Fibroblast of peridontal ligament (primary cell): Measurements from ENCODE around the gene RTF2.
"Not testable (repeated sequence)": the region's sequence is repeated elsewhere in the genome, so short reads cannot be mapped to it uniquely, and the experiment has no call there.

Source experiments
- DNase-seq: peaks from one replicate; pipeline ENCODE4 v3.0.0-alpha.2; 2010; ENCODE audit errors: extremely low read depth

RTF2 gene

DNA sequence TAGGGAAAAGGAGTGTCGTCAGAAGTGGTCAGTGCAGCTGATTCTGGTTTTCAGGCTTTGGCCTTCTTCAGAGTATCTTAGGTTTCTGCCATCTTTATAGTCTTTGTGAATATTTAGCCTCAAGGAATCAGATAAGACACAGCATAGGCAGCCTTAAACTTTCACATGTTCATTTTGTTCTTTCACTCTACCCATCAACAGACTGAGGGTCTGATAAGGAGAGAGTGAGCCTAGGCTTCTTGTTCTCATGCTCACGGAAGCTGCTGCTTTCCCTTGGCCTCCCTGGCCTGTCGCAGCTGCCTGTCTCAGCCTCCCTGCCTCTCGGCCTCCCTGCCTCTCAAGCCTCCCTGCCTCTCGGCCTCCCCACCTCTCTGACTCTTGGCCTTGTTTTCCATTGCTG lies 20.1 kb downstream of the RTF2 start:
- no peak for DNase-seq

DNA sequence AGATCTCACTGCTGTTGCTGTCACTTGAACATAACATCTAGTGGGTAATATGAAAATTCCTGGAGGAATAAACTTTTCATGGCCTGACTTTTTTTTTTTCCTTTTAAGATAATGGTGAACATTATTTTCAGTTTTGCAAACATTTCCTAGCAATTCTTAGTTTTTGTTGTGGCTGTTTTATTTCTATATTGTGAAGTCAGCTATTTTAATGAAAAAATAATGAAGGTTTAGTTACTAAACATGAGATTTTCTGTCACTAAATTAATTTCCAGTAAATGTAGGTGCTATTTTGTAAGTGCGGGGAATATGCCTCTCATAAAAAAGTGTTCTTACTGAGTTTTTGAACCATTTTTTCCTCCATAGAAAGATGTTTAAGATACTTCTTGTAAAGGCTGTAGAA lies 32.7 kb downstream of the RTF2 start:
- DNase-seq: no peak

DNA sequence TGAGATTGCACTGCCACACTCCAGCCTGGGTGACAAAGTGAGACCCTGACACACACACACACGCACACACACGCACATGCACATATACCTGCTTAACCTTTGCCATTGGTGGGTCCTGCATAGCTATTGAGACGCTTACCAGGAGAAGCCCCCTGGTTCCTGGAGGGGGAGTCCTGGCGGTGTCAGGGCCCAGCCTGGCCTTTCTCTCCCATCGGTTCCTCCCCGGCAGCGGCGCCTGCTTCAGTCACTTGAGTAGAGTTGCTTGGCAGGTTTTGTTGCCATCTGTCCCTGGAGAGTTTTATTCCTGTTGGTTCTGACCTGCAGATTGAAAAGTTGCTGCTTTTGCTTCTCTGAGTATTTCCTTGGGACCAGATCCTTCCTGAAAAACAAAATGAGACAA lies 35.5 kb downstream of the RTF2 start:
- no peak for DNase-seq

DNA sequence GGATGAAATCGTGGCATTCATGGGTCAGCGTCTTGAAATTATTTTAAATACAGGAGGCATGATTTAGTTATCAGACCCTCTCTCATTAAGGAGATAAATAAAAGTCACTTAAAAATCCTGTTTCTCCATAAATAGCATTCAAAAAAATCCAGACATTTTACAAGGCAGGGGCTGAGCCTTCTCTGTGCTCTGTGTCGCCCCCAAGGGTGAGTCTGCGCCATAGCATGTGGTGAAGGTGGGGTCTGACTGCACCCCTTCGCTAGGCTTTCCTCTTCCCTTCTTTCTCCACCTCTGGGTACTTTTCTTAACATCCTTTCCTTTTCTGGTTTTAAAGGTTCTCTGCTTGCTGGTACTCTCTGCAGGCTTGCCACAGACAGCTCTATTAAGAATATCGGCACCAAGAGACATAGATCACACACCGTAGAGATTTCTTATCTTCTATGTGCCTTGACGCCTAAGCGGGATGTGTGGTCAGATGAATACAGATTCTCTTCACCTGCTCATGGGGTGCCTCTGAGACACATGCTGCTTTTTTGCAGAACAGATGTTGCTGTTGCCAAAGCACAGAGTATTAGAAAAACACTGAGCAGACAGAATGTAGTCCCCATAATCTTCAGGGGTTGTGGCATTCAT lies 36.1 kb downstream of the RTF2 start:
- no peak for DNase-seq

DNA sequence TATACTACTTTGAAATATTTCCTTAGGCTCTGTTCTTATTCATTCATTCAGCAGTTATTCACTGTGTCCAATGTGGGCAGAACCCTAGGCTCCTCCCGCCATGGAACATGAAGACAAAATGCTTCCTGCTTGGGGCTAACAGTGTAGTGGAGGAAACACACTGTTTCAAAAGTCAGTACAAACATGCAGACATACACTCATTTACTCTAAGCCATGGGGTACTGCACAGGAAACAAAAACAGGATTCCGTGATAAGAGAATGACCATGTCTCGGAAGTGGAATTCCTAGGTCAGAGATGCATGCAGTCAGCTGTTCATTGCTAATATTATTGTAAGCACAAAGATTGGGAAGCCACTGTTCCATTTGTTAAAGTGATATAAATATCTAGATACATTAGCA lies 37.7 kb downstream of the RTF2 start:
- DNase-seq: no peak

DNA sequence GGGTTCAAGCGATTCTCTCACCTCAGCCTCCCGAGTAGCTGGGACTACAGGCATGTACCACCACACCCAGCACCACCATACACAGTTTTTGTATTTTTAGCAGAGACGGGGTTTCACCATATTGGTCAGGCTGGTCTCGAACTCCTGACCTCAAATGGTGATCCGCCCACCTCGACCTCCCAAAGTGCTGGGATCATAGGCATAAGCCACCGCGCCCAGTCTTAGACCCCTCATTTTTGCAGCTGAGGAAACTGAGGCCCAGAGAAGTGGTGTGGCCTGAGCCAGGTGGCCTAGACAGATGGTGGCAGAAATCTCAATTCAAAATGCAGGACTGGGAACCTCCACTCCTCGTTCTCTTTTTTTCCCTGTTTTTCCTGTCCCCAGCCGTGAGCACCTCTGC lies 43.5 kb downstream of the RTF2 start:
- no peak for DNase-seq

DNA sequence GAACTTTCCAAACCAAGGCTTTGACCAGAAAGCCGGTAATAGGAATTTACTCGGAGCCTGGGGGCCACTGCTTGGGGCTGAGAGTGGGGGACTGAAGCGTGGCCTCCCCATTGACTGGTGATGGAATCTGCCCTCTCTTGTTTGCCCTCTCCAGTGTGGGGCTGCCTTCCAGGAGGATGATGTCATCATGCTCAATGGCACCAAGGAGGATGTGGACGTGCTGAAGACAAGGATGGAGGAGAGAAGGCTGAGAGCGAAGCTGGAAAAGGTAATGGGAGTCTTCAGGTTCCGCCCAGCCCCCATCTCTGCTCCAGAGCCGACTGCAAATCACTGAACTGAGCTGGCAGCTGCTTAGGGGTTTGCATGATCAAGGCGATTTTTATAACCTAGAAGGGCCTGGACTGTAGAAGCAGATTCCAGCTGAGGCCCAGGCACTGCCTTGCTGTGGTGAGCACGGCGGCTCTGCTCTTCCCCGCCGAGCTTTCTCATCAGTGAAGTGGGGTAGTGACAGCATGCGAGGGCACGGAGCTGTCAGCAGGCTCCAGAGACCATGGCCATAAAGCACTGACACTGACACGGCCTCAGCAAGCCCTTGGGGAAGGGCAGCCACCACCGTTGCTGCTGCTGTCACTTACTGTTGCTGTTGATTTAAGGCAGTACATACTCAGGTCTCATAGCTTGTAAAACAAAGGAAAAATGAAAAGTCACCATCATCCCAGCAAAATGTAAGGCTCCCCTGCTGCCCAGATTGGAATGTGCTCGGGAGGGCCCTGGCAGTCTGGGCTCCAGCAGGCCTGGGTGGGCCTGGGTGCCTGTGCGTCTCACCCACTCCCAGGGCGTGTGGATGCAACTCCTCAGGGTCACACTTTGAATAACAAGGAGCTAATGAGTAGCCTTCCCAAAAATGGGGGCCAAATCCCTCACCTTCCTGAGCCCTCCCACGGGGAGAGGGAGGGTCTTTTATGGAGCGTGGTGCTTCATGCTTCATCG lies 45.0 kb downstream of the RTF2 start:
- DNase-seq: no peak

DNA sequence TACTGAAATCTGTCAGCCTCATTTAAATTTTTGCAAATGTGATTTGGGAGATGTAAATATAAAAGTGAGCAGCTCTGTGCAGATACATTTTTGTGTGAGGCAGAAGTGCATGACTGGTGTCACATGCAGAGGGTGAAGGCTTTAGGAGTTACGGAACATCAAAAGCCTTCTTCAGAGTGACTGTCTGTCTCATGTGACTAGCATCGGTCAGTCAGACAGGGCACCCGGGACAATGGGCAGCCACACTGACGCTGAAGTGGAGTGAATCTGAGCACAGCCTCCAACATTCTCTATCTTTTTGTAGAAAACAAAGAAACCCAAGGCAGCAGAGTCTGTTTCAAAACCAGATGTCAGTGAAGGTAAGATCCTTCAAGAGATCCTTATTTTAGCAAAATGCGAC lies 48.2 kb downstream of the RTF2 start:
- DNase-seq: no peak

DNA sequence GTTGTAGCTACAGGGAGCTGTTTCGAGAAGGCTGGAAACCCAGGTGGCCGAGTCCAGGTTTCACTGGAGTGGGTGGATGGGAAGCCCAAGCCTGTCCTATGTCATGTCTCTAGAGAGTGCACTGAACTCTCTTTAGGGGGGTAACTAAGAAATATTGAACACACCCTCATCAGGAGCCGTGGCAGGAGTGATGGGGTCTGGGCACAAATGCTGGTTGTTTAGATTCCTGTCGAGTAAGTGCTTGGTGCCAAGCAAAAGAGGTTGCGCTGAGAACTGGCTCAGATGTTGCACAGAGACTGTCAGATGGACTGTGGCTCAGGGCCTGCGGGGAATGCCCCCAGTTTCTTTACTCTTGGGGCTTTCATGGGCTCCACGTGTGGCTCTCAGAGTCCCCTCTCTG lies 48.8 kb downstream of the RTF2 start:
- no peak for DNase-seq

DNA sequence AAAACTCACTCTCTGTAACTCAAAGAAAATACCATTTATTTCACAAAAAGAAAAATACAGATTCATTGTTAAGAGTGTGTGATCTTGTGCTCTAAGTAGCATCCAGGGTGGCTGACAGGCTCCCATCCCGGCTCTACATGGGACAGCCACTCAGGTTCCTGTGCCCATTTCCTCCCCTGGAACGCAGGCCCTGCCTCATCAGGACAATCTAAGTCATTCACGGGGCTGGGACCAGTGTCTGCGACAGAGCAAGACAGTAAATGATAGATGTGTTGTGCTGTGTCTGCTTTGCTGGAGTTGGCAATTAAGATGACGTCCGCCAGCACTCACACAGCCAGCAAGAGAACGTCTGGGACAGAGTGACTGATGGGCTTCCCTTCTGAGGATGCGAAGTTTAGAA lies 49.2 kb downstream of the RTF2 start:
- DNase-seq: no peak

DNA sequence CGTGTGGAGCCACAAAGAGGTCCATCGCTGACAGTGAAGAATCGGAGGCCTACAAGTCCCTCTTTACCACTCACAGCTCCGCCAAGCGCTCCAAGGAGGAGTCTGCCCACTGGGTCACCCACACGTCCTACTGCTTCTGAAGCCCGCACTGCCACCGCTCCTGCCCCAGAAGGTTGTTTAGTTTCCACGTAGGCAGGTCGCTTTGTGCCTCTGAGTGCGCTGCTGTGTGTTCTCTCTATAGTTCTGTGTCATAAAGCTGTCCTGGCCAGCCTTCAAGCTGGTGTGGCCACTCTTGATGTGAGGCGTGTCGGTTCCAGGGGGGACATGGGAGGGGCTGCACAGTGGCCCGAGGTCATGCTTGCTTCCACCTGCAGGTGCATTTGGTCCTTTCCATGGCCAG lies 49.7 kb downstream of the RTF2 start:
- no peak for DNase-seq

DNA sequence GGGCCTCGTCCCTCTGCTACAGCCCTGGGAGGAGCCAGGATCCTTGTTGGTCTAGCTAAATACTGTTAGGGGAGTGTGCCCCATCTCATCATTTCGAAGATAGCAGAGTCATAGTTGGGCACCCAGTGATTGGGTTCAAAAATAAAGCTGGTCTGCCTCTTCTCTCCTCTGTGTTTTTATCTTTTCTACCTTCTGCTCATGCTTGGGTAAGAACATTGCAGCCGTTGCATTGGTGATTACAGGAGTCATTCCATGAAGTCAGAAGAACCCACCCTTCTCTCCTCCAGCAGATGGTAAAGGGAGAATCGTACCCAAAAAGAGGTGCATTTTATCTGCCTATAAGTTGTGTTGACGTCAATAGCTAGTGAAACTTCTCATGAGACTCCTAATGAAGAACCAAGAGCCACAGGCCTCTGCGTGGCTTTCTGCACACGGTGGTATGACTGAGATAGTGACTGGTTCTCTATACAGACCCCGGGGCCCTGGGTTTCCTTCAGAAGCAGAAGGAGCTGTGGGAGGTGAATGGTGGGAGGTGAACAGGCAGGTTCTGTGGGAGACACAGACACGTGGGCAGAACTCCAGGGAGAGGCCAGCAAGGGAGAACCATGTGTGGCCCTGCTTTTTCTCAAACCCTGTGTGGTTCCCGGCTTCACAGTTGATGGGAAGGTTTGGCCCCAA lies 50.4 kb downstream of the RTF2 start:
- DNase-seq: no peak

DNA sequence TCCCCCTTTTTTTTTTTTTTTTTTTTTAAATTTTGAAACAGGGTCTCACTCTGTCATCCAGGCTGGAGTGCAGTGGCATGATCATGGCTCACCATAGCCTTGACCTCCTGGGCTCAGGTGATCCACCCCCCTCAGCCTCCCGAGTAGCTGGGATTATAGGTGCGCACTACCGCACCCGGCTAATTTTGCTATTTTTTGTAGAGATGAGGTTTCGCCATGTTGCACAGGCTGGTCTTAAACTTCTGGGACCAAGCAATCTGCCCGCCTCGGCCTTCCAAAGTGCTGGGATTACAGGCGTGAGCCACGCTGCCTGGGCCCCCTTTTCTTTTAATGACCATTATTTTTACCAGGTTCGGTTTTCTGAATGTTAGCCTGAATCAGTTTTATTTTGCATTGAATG lies 51.1 kb downstream of the RTF2 start:
- DNase-seq: no peak

DNA sequence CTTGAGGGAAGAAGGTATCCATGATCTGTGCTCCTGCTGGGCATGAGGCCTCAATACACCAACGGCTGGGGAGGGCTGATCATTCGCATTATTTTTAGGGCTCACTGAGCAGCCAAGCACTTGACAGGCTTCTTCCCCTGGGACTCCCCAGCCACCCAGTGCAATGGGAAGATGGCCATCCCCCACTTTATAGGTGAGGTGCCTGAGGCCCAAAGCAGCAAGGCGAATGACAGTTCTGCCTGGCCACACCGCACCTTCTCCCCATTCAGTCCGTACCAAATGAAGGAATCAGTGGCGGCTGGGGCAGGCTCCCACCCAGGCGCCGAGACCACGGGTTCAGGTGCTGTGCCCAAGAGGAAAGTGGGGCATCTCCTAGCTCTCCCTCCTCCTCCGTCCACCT lies 51.8 kb downstream of the RTF2 start:
- no peak for DNase-seq

DNA sequence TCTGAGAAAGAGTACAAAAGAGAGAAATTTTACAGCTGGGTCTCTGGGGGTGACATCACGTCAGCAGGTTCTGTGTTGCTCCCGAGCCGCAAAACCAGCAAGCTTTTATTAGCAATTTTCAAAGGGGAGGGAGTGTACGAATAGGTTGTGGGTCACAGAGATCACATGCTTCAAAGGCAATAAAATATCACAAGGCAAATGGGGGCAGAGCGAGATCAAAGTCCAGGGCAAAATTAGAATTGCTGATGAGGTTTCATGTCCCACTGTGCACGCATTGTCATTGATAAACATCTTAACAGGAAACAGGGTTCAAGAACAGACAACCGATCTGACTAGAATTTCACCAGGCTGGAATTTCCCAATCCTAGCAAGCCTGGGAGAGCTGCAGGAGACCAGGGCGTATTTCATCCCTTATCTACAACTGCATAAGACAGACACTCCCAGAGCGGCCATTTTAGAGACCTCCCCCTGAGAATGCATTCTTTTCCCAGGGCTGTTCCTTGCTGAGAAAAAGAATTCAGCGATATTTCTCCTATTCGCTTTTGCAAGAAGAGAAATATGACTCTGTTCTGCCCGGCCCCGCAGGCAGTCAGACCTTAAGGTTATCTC lies 52.4 kb downstream of the RTF2 start:
- DNase-seq: not testable (repeated sequence)

DNA sequence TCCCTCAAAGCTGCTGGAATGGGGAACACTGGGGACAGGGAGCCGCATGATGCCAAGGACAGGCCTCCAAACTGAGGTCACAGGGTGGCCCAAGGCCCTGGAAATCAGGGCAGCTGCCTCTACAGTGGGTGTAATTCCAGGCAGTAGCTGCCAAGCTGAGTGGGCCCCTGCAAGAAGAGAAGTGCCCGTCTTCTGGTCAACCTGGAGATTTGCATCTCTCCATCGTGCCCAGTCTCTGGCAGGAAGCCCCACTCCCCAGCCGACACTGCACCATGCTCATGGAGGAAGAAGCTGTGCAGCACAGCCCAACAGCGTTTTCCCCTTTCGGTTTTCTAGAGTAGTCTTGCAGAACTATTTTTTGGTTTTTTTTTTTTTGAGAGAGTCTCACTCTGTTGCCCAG lies 53.9 kb downstream of the RTF2 start:
- no peak for DNase-seq

DNA sequence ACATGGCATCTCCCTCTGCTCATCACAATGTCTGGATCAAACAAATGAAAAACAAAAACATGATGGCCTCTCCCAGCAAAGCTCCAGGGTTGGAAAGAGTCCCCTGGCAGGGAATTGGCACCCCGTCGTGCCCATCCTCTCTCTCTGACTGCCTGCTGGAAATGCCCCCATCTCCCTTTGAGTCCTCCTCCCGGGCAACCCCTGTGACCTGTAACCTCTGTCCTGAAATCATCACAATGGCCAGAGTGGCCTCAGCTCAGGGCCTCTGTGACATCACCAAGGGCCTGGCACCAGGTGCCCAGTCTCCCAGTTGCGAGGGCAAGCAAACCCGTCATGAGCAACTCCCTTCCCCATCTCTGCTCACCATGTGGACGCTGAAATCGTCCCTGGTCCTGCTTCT lies 56.0 kb downstream of the RTF2 start, which contains the start of gene FAM209A:
TSS of gene FAM209A (plus strand) at position 301 of the 400 bp plus-strand sequence. CDS start at position 366, 65 bp downstream.
- not testable (repeated sequence) for DNase-seq

DNA sequence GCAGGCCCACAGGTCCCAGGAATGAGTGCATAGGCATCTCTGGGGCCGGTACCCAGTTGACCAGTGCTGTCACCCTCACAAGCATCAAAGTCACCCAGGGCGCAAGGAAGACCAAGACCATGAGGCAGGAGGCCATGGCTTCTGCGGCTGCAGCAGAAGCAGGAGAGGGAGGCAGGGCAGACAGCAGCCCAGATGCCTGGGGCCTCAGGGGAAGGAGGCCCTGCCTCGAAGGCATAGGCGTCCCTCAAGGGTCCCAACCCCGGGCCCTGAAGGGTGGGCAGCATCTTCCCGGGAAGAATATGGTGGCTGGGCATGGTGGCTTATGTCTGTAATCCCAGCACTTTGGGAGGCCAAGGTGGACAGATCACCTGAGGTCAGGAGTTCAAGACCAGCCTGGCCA lies 59.1 kb downstream of the RTF2 start:
- DNase-seq: no peak

DNA sequence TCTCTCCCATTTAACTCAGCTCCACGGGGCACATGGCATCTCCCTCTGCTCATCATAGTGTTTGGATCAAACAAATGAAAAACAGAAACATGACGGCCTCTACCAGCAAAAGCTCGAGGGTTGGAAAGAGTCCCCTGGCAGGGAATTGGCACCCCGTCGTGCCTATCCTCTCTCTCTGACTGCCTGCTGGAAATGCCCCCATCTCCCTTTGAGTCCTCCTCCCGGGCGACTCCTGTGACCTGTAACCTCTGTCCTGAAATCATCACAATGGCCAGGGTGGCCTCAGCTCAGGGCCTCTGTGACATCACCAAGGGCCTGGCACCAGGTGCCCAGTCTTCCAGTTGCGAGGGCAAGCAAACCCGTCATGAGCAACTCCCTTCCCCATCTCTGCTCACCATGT lies 64.5 kb downstream of the RTF2 start, which contains the start of gene FAM209B:
TSS of gene FAM209B (plus strand) at position 301 of the 400 bp plus-strand sequence. CDS start at position 397, 96 bp downstream.
- not testable (repeated sequence) for DNase-seq

DNA sequence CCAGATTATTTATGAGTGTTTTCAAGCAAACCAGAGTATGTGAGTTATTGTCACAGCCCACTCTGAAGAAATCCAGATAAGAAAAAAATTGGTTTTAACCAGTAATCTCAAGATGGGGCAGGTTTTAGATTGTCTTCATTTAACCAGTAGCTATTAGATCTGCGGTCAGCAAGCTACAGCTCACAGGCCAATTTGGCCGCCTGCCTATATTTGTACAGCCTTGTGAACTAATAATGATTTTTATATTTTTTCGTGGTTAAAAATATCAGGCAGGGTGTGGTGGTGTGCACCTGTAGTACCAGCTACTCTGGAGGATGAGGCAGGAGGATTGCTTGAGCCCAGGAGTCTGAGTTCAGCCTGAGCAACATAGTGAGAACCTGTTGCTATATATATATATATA lies 69.6 kb downstream of the RTF2 start:
- no peak for DNase-seq

DNA sequence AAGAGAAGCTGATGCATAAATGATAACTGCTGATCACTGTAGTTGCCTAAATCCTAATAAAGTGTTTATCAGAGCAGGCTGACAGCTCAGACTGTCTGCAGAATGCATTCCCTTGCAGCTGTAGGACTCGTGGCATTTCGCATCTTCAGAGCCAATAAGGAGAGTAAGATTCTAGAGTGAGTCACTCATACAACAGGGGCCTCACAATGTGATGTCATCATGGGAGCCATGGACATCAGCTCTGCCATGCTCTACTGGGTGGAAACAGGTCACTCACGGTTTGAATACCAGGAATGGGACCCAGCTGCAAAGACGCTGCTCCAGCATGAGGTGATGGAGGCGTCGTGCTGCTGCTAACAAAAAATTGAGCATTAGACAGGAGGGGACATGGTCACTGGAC lies 72.0 kb downstream of the RTF2 start:
- DNase-seq: peak; percentile 17

DNA sequence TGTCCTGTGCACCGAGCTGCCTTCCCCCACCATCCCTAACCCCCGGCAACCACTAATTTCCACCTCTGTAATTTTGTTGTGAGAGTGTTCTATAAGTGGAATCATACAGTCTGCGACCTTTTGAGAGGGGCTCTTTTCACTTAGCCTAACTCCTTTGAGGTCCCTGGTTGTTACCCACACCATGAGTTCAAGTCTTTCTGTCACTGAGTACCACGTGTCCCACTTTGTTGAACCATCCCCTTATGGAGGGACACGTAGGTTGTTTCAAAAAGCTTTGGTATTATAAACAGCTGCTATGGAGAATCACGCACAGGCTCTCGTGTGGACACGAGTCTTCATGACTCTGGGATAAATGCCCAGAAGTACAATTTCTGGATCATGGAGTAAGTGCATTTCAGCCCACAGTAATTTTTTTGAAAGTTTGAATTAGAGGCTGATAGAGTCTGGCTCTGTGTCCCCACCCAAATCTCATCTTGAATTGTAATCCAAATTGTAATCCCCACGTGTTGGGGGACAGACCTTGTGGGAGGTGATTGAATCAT lies 74.1 kb downstream of the RTF2 start:
- peak; percentile 66 for DNase-seq
